Heart right ventricle (tissue), 16 donors: ENCODE results near the gene SSTR3. TPM values are rescaled to one million over a fixed set of nuclear protein-coding genes. Genes with fewer than 3 reads are reported as not detected.
"Not testable (repeated sequence)": the region's sequence is repeated elsewhere in the genome, so short reads cannot be mapped to it uniquely, and the experiment has no call there.

Experiments
- ATAC-seq, 8 donors: fragments of 200-7000 bp; cut with Tn5 transposase; one replicate each; pipeline ENCODE4 v1.9.1; 2020; ENCODE audit warnings: mild to moderate bottlenecking in 8 of 8, moderate library complexity in 8 of 8, moderate number of reproducible peaks in 1 of 8
- DNase-seq, 2 donors: peaks; one replicate each; pipeline ENCODE4 v3.0.0-alpha.2; 2020
- H3K27ac ChIP-seq, 10 donors: fragments of 200-600 bp; sonication (generic) in 2 of 10; one replicate each; pipeline versions ENCODE4 v1.5.0 to v1.8.0; 2020 to 2022; ENCODE audit warnings: mild to moderate bottlenecking in 3 of 10
- H3K27me3 ChIP-seq, 7 donors: fragments of 200-600 bp; one replicate each; pipeline ENCODE4 v1.8.0; 2021 to 2022; ENCODE audit warnings: mild to moderate bottlenecking in 2 of 7
- H3K36me3 ChIP-seq, 9 donors: fragments of 200-600 bp; sonication (generic) in 1 of 9; one replicate each; pipeline versions ENCODE4 v1.5.0 to v1.8.0; 2020 to 2022; ENCODE audit warnings: mild to moderate bottlenecking in 2 of 9
- H3K4me1 ChIP-seq, 9 donors: fragments of 200-600 bp; sonication (generic) in 1 of 9; one replicate each; pipeline versions ENCODE4 v1.5.0 to v1.8.0; 2020 to 2022; ENCODE audit warnings: mild to moderate bottlenecking in 4 of 9
- H3K4me3 ChIP-seq, 10 donors: fragments of 200-600 bp; sonication (generic) in 2 of 10; one replicate each; pipeline versions ENCODE4 v1.5.0 to v1.8.0; 2020 to 2022; ENCODE audit warnings: mild to moderate bottlenecking in 7 of 10, moderate library complexity in 2 of 10
- H3K9me3 ChIP-seq, 11 donors: fragments of 200-600 bp in 10 of 11; sonication (generic) in 2 of 11; one replicate each; pipeline versions ENCODE4 v1.5.0 to v1.8.0; 2013 to 2022; ENCODE audit warnings: mild to moderate bottlenecking in 2 of 11, control low read depth in 1 of 11, moderate library complexity in 1 of 11
- WGBS, 2 donors: extraction: QIAGEN DNeasy Blood & Tissue Kit; methylation state at CpG; one replicate each; pipeline ENCODE4 v1.1.7; 2013; ENCODE audit warnings: inconsistent platforms in 1 of 2; 5-methylcytosine and 5-hydroxymethylcytosine counted together
- intact Hi-C, 10 donors: fragments of 100-400 bp; cut with DNase I; formaldehyde crosslinking; loops; one replicate each; pipeline versions ENCODE4 v1.11.1 to v1.14.2; 2022
- polyA plus RNA-seq, 2 donors: library from polyadenylated mRNA; stranded (reverse); fragments of 200-250 nt; gene quantifications; one replicate each; pipeline ENCODE4 v1.2.3, GENCODE V29; 2013
- total RNA-seq, 10 donors: library from RNA; stranded (reverse); fragmentation: NEBNext Ultra II Directional in 3 of 10; extraction: Animal tissue kit (Norgen Biotek cat#: 25700) in 3 of 10; gene quantifications; one replicate each; pipeline versions ENCODE4 v1.2.1 to v1.2.4, GENCODE V29; 2021 to 2023
- TF ChIP-seq, protein P1 (sequence below), 9 donors: fragments of 200-600 bp; sonication (generic) in 2 of 9; IDR thresholded peaks; one replicate each; pipeline versions ENCODE4 v1.5.0 to v1.8.0; 2021 to 2022; ENCODE audit warnings: antibody characterized with exemption in 9 of 9, mild to moderate bottlenecking in 5 of 9, moderate library complexity in 1 of 9
- donor health status: Arrhythmogenic right ventricular cardiomyopathy.
- donor health status: ischemic (EF 13 %, LVEDD 7.1; RV severe dilation, severe dysfunction).
- donor health status: healthy with polysubstance abuse.
- donor health status: DM: no; HTN: yes; CAD: no.
- donor health status: DM: no; HTN: no; CAD: no.
- donor health status: ischemic (EF 25% LVEDD 6.9; RV normal size, moderate dysfunction).
- donor health status: ischemic (EF 25% LVEDD 5.7; RV mildly dilated, moderate dysfunction).
- donor health status: healthy.
- donor health status: DM: yes; HTN: yes; CAD: no.
- donor health status: Ischemic cardiomyopathy.
- donor health status: ischemic (EF 35%, LVEDD 5.7; RV mildly dilated, moderate dysfunction).
- donor health status: nonischemic (EF 11% LVEDD 7.7; RV severe dilation, severe dysfunction).
- donor health status: DM: yes; HTN: yes; CAD: no.
- donor health status: PGD.
- donor health status: ischemic (EF 29% LVEDD 5.4; RV normal size, mild dysfunction).
- donor health status: nonischemic (EF 23%, LVEDD 6.1; RV moderate dilation, normal function).

The SSTR3 gene
- total and polyA plus RNA-seq, 12 donors: not detected

DNA sequence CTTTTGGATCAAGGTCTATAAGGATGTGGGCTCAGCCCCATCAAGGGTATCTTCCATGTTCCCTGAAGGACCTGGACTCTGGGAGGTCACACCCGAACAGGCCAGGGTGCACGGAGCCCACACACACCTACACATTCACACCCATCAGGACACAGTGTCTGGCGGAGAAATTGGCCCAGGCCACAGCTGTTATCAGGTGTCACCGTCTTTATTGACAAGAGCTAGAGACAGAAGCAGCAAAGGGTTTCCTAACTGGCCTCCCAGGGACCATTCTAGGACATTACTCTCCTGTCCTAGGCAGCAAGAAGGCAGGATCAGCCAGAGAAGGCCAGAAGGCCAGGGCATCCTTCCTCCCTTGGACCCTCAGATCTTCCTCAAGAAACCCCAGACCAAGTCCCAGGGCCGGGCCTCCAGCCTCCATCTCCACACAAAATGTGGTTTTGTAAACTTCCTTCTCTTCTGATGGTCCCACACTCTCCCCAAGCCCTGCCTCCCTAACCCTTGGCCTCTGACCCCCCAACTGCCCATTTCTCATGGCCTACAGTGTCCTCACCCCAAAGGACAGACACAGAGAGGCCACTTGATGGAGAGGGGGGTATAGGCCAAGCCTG lies 8.1 kb downstream of the SSTR3 start:
- Histone ChIP-seq H3K9me3 (no peaks in the 10 kb centered on the region), H3K4me3 (no peak overlapping the region), H3K4me1 (peaks cover 0 to 9% (median 4%) of the 10 kb centered on the region in 9 donors), H3K36me3 (no peaks in the 10 kb centered on the region), H3K27ac (no peak overlapping the region), H3K27me3 (peaks cover 0 to 12% (median 0%) of the 10 kb centered on the region in 7 donors)
- DNase-seq (no peak), ATAC-seq (no peak)
- 78 to 83% methylated on average over 5 of the region's 5 CpGs for WGBS, 2 donors
- TF ChIP-seq, protein P1, sequence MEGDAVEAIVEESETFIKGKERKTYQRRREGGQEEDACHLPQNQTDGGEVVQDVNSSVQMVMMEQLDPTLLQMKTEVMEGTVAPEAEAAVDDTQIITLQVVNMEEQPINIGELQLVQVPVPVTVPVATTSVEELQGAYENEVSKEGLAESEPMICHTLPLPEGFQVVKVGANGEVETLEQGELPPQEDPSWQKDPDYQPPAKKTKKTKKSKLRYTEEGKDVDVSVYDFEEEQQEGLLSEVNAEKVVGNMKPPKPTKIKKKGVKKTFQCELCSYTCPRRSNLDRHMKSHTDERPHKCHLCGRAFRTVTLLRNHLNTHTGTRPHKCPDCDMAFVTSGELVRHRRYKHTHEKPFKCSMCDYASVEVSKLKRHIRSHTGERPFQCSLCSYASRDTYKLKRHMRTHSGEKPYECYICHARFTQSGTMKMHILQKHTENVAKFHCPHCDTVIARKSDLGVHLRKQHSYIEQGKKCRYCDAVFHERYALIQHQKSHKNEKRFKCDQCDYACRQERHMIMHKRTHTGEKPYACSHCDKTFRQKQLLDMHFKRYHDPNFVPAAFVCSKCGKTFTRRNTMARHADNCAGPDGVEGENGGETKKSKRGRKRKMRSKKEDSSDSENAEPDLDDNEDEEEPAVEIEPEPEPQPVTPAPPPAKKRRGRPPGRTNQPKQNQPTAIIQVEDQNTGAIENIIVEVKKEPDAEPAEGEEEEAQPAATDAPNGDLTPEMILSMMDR (IDR thresholded peaks at IDR 0.05): no peak
- intact Hi-C loops: loop anchor here in 4 of 10 donors (5.0 kb wide), 2 partner anchors 122 to 127 kb away; no protein-coding TSS in a partner anchor

DNA sequence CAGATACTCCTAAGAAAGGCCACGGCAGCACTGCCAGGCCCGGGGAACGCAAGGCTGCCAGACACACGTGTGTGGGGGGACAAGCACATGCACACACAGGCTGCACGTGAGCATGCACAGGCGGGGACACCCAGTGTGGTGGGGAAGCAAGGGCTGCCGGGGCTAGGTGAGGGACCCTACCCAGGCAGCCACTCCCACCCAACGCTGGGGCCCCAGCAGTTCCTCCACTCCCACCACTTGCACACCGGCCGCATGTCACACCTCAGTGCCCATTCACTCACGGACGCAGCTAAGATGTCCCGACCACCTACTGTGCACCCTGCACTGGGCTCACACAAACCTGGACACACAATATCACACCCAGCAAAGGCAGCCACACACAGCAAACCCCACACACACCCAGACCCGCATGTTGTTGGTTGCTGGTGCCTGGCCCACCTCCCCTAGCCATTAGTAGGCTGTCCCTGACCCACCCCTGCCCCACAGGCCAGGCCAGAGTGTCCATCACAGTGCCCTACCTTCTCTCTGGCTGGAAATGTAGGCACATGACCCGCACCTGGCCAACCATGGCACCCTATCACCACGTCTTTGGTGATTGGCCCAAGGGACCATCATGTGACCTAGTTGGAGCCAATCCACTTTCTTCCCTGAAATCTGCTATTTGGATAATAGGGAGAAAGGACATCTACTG lies 8.8 kb downstream of the SSTR3 start:
- no peak overlapping the region for H3K4me3 ChIP-seq
- H3K27ac ChIP-seq: no peak overlapping the region
- DNase-seq (no peak), ATAC-seq (no peak)
- no peaks in the 10 kb centered on the region for H3K36me3 ChIP-seq
- WGBS, 2 donors: 83 to 89% methylated on average over 16 of the region's 16 CpGs
- intact Hi-C loops: loop anchor here in 4 of 10 donors (5.0 kb wide), 2 partner anchors 121 to 126 kb away; no protein-coding TSS in a partner anchor
- H3K9me3 ChIP-seq: no peaks in the 10 kb centered on the region
- H3K27me3 ChIP-seq: peaks cover 0 to 5% (median 0%) of the 10 kb centered on the region in 7 donors
- TF ChIP-seq, protein P1 (IDR thresholded peaks at IDR 0.05): no peak
- peaks cover 0 to 11% (median 5%) of the 10 kb centered on the region in 9 donors for H3K4me1 ChIP-seq

DNA sequence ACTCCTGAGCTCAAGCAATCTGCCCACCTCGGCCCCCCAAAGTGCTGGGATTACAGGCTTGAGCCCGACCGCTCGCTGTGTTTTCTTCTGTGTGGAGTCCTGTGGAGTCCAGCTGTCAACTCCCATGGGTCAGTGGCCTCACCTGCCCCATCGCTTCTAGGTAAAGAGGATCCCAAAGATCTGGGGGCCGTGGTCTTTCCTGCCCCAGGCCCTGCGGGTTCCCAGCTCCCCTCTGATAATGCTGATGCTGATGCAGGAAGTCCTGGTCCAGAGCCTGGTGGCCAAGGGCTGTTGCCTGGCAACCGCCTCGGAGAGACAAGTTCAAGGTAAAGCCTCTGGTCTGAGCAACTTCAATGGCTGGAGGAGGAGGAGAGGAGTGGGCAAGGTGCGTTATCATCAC lies 9.6 kb downstream of the SSTR3 start:
- no peak overlapping the region for H3K27ac ChIP-seq
- ATAC-seq (no peak), DNase-seq (no peak)
- no peaks in the 10 kb centered on the region for H3K36me3 ChIP-seq
- H3K27me3 ChIP-seq: no peaks in the 10 kb centered on the region
- TF ChIP-seq, protein P1 (IDR thresholded peaks at IDR 0.05): no peak
- WGBS, 2 donors: 84 to 89% methylated on average over 10 of the region's 10 CpGs
- H3K4me1 ChIP-seq: peaks cover 7 to 19% (median 12%) of the 10 kb centered on the region in 9 donors
- H3K9me3 ChIP-seq: no peaks in the 10 kb centered on the region
- intact Hi-C loops: loop anchor here in 4 of 10 donors (5.0 kb wide), 2 partner anchors 120 to 125 kb away; no protein-coding TSS in a partner anchor
- no peak overlapping the region for H3K4me3 ChIP-seq

DNA sequence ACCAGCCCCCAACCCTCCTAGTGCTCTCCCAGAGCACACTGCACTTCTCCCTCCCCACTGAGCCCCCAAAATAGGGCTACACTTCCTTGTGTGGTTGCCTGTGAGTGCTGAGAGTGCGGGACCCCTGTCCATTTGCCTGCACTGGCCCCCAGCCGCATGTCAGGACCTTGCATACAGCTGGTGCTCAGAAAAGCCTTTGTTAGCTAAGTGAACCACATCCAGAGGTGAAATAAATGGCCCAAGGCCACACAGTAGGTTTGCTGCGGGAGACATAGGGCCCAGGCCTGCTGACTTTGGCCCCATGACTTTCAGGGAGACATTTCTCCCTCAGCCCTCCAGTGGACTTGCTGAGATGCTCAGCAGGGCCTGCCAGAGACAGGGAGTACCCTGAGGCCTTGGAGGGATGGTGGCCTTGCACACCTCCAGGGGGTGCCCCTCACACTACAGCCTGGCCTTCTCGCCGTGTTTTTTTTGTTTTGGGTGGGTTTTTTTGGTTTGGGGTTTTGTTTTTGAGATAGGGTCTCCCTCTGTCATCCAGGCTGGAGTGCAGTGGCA lies 10.2 kb downstream of the SSTR3 start:
- no peaks in the 10 kb centered on the region for H3K9me3 ChIP-seq
- TF ChIP-seq, protein P1 (IDR thresholded peaks at IDR 0.05): no peak
- no peak overlapping the region for H3K27ac ChIP-seq
- H3K4me1 ChIP-seq: peaks cover 13 to 25% (median 19%) of the 10 kb centered on the region in 9 donors
- H3K36me3 ChIP-seq: no peaks in the 10 kb centered on the region
- no peak overlapping the region for H3K4me3 ChIP-seq
- 91 to 93% methylated on average over 5 of the region's 5 CpGs for WGBS, 2 donors
- ATAC-seq: no peak
- intact Hi-C loops: loop anchor here in 4 of 10 donors (5.0 kb wide), 2 partner anchors 120 to 125 kb away; no protein-coding TSS in a partner anchor
- no peak for DNase-seq
- H3K27me3 ChIP-seq: no peaks in the 10 kb centered on the region

DNA sequence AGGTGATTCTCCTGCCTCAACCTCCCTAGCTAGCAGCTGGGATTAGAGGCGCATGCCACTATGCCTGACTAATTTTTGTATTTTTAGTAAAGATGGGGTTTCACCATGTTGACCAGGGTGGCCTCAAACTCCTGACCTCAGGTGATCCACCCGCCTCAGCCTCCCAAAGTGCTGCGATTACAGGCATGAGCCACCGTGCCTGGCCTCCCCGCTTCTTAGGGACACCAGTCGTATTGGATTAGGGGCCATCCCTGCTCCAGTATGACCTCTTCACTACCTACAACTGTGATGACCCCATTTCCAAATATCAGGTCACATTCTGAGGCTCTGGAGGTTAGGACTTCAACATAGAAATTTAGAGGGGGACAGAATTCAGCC lies 10.8 kb downstream of the SSTR3 start:
- H3K36me3 ChIP-seq, ATAC-seq, DNase-seq, H3K27ac ChIP-seq, H3K4me3 ChIP-seq, H3K9me3 ChIP-seq, H3K27me3 ChIP-seq: not testable (repeated sequence)
- intact Hi-C loops: loop anchor here in 4 of 10 donors (5.0 kb wide), 2 partner anchors 119 to 124 kb away; no protein-coding TSS in a partner anchor
- H3K4me1 ChIP-seq: peaks cover 18 to 31% (median 25%) of the 10 kb centered on the region in 9 donors
- 93 to 96% methylated on average over 6 of the region's 6 CpGs for WGBS, 2 donors
